HuH-7.5 (cell line): Measurements from ENCODE around the gene DNM3.

Experiments used
- DNase-seq: peaks from one replicate; pipeline ENCODE4 v3.0.0; 2011; ENCODE audit warnings: low spot score

The DNM3 gene

DNA sequence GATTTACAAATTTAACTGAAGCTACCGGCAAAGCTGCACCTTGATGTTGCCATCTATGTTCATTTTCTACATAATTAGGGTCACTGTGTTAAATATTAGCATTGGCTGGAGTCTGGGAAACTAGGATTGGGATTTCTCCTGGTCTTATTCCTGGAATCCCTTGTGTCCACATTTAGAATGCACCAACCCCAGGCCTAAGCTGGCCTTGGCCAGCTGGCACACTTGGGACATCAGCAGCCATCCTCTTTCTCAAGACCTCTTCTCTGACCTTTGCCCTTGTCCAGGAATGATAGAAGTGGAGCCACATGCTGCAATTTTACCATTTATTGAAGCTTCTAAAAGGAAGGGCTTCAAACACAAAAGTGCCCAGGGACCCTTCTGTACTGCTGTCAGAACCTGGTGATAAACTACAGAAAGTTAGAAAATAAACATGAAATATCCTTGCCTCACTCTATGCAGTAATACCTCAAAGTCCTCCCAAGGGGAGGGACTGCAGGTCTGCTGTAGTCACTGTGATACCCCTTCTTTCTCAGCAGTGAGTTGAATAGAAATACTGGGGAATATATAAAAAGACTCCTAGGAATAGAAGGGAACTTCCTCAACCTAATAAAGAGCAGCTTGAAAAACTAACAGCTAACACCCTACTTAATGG is 616.3 kb downstream of the DNM3 start:
- no peak for DNase-seq

DNA sequence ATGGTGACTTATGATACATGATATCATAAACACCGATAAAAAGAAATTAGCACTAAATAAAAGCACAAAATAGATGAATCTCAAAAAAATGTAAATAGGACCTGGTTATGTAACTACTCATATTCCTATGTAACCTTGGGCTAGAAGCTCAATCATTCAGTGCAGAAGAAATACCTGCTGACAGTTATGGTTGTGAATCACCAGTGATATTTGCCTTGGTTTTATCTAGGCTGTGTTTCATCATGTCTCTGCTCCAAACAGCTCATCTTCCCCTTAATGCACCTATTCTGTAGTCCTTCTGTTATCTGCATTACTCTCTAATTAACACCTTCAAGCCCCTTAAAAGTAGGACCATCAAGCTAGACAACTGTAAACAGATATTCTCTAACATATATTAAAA is 618.9 kb downstream of the DNM3 start:
- no peak for DNase-seq

DNA sequence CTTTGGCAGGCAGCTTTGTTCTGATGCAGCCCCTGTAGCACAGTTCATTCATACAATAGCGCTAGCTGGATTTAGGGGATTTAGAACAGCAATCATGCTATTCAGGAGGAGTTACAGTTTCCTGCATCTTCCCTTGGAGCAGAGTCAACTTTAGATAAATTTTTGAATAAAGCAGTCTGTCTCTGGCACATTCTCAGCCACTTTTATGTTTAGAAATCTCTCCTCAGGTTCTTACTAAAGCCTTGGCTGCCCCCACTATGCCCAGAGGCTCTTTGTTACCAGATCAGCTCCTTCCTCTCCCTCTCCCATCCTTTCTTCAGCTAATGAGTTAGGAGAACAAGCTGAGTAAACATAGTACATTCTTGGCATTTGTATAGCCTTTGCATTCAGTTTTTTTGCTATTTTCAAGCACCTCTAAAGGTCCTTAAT is 619.6 kb downstream of the DNM3 start:
- DNase-seq: no peak
